ENCODE results near the gene PTAFR.

DNA sequence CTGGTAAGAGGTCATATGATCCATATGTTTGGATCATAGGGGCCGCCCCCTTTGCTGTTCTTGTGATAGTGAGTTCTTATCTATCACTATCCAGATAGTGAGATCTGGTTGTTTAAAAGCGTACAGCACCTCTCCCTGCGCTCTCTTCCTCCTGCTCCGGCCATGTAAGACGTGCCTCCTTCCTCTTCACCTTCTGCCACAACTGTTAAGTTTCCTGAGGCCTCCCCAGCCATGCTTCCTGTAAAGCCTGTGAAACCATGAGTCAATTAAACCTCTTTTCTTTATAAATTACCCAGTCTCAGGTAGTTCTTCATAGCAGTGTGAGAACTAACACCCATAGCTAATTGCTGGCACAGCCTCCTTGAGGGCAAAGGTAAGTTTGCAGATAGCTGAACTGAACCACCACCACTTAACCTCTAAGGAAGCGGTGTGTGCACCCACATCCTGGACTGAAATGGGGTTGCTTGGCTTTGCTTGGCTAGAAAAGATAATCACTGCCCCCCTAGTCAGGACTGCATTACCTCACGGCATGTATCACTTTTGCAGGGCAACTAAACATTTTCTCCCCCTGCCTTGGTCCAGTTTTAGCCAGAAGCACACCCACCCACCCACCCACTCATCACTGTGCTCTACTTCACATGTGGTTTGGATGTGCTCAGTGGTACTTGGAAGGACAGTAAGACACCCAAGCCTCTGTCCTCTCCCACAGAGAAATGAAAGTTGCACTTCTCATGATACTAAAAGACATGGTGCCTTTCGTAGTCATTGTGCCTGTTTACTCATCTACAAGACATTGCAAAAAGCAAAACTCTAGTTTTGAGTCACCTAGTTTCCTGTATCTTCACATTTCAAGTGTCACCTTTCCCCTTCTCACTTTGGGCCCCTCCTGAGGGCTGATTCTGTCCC is 23.1 kb upstream of the PTAFR start:
- TF ChIP-seq CTCF (IDR thresholded peaks at IDR 0.05), result no peak
- TF ChIP-seq POLR2A (IDR thresholded peaks at IDR 0.05), result no peak

Measured in ovary (tissue), 3 donors.